HepG2 (cell line): ENCODE measurements around the gene PODN. TPM values are rescaled to one million over a fixed set of nuclear protein-coding genes. Genes with fewer than 3 reads are reported as not detected.
A peak's percentile ranks its signal among the peaks of the same experiment; 100 is the strongest.

Experiments used
- ARNT ChIP-seq: fragments of 450-650 bp; IDR thresholded peaks from 2 replicates; pipeline ENCODE4 v1.6.1; 2017
- GABPB1 ChIP-seq: IDR thresholded peaks from 2 replicates; pipeline ENCODE4 v1.6.1; 2016; ENCODE audit warnings: mild to moderate bottlenecking, missing genetic modification reagents, moderate library complexity, missing compliant biosample characterization
- GPN1 ChIP-seq: sonication (generic); formaldehyde crosslinking; IDR thresholded peaks from 2 replicates; pipeline ENCODE4 v1.5.1; 2020; ENCODE audit warnings: missing genetic modification reagents, borderline replicate concordance
- HMG20B ChIP-seq: conservative IDR thresholded peaks from 2 replicates; pipeline ENCODE4 v1.6.1; 2016; ENCODE audit warnings: missing genetic modification reagents, missing compliant biosample characterization
- IRF1 ChIP-seq: sonication (generic); formaldehyde crosslinking; IDR thresholded peaks from 2 replicates; pipeline ENCODE4 v1.4.0; 2020; ENCODE audit warnings: low read depth, mild to moderate bottlenecking, missing genetic modification reagents
- IRF2 ChIP-seq: IDR thresholded peaks from 2 replicates; pipeline ENCODE4 v1.6.1; 2018; ENCODE audit warnings: missing genetic modification reagents, missing compliant biosample characterization
- KLF12 ChIP-seq: sonication (generic); formaldehyde crosslinking; IDR thresholded peaks from 2 replicates; pipeline ENCODE4 v1.4.0; 2020; ENCODE audit warnings: missing genetic modification reagents, borderline replicate concordance
- NAIF1 ChIP-seq: sonication (generic); formaldehyde crosslinking; IDR thresholded peaks from 2 replicates; pipeline ENCODE4 v1.5.0; 2020; ENCODE audit warnings: mild to moderate bottlenecking, missing genetic modification reagents, borderline replicate concordance
- NCOA5 ChIP-seq: sonication (generic); formaldehyde crosslinking; IDR thresholded peaks from 2 replicates; pipeline ENCODE4 v1.4.0; 2020; ENCODE audit warnings: missing genetic modification reagents
- SMYD3 ChIP-seq: sonication (generic); formaldehyde crosslinking; IDR thresholded peaks from 2 replicates; pipeline ENCODE4 v1.8.1; 2023; ENCODE audit warnings: mild to moderate bottlenecking, missing genetic modification reagents
- TFE3 ChIP-seq: IDR thresholded peaks from 2 replicates; pipeline ENCODE4 v1.6.1; 2016
- ZFY ChIP-seq: sonication (generic); formaldehyde crosslinking; IDR thresholded peaks from 2 replicates; pipeline ENCODE4 v1.4.0; 2020; ENCODE audit warnings: missing genetic modification reagents
- ZHX1 ChIP-seq: sonication (generic); formaldehyde crosslinking; IDR thresholded peaks from 2 replicates; pipeline ENCODE4 v1.8.1; 2022; ENCODE audit warnings: low read depth, mild to moderate bottlenecking, missing genetic modification reagents
- ZNF282 ChIP-seq: fragments of 450-650 bp; IDR thresholded peaks from 2 replicates; pipeline ENCODE4 v1.6.1; 2018; ENCODE audit not compliant: partially characterized antibody
- ZNF362 ChIP-seq: sonication (generic); formaldehyde crosslinking; IDR thresholded peaks from 2 replicates; pipeline ENCODE4 v1.4.0; 2020; ENCODE audit warnings: missing genetic modification reagents, mild to moderate bottlenecking, borderline replicate concordance
- ZNF558 ChIP-seq: sonication (generic); formaldehyde crosslinking; IDR thresholded peaks from 2 replicates; pipeline ENCODE4 v1.9.0; 2022; ENCODE audit warnings: mild to moderate bottlenecking, missing genetic modification reagents, borderline replicate concordance
- ZNF777 ChIP-seq: sonication (generic); formaldehyde crosslinking; IDR thresholded peaks from 2 replicates; pipeline ENCODE4 v1.4.0; 2020; ENCODE audit warnings: missing genetic modification reagents
- ZNF788 ChIP-seq: sonication (generic); formaldehyde crosslinking; IDR thresholded peaks from 2 replicates; pipeline ENCODE4 v1.5.0; 2020; ENCODE audit warnings: mild to moderate bottlenecking, missing genetic modification reagents, borderline replicate concordance
- polyA plus RNA-seq, 8 experiments: library from polyadenylated mRNA; depleted of rRNA in 3 of 8; stranded (reverse) in 7 of 8; unstranded in 1 of 8; fragments of >200 nt; fragmentation: Illumina TruSeq in 4 of 8; extraction: Trizol in 4 of 8; gene quantifications; 2 replicates each; pipeline versions ENCODE4 v1.2.1 to v1.2.3, GENCODE V29; 2011 to 2016; ENCODE audit warnings: low read depth in 4 of 8, missing spikeins in 1 of 8, mixed read lengths in 1 of 8; ENCODE audit not compliant: insufficient read depth in 1 of 8
- total RNA-seq, 5 experiments: library from RNA; depleted of rRNA; stranded (reverse); fragments of >200 nt; fragmentation: Illumina TruSeq; extraction: Trizol; gene quantifications; 2 replicates each; pipeline ENCODE4 v1.2.3, GENCODE V29; 2016; ENCODE audit warnings: low read depth in 1 of 5
- TF ChIP-seq, protein P1 (sequence below): sonication (generic); formaldehyde crosslinking; IDR thresholded peaks from 2 replicates; pipeline ENCODE4 v1.9.0; 2022; ENCODE audit warnings: low read depth, missing genetic modification reagents
- TF ChIP-seq, protein P2 (sequence below): sonication (generic); formaldehyde crosslinking; IDR thresholded peaks from 2 replicates; pipeline ENCODE4 v1.4.0; 2020; ENCODE audit warnings: missing genetic modification reagents, borderline replicate concordance

The PODN gene
- total and polyA plus RNA-seq, 2 of the 13 experiments (the other 11 are each of a cell fraction or from before 2014, with no cell fraction given), result 0.13 TPM; not detected in 1

DNA sequence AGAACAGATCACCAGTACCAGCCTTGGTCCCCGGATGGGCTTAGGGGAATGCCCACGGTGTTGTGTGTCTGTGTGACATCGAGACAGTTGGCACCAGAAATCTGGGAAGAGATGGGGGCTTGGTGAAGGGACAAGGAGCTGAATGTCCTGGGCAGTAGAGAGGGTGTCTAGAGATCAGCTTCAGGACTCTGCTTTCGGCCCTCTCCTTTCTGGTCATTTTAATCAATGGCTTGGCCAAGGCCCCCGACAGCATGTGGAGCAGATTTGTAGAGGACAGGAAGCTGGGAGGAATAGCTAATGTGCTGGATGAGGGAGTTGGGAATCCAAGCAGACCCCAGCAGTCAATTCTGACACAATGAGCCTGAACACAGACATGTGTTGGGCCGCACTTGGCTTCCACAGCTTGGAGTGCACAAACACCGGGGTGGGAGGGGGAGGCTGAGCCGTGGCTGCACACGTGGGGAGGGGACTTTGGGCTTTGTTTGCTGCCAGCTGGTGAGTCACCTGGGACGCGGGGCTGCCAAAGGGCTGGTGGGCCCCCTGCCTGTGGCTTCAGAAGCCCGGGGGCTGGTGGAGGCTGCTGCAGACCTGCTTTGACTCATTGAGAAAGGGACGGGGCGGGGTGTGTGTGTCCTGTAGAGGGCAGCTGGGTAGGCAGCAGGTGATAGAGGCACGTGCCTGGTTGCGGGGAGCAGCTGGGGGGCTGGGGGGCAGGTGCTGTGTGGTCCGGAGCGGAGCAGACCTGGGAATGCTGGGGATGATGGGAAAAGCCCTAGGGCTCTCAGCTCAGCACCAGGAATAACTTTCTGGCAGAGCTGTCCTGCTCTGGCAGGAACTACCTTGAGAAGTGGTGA, 59.5 kb downstream of the PODN start (continued):
- TF ChIP-seq, protein P1, sequence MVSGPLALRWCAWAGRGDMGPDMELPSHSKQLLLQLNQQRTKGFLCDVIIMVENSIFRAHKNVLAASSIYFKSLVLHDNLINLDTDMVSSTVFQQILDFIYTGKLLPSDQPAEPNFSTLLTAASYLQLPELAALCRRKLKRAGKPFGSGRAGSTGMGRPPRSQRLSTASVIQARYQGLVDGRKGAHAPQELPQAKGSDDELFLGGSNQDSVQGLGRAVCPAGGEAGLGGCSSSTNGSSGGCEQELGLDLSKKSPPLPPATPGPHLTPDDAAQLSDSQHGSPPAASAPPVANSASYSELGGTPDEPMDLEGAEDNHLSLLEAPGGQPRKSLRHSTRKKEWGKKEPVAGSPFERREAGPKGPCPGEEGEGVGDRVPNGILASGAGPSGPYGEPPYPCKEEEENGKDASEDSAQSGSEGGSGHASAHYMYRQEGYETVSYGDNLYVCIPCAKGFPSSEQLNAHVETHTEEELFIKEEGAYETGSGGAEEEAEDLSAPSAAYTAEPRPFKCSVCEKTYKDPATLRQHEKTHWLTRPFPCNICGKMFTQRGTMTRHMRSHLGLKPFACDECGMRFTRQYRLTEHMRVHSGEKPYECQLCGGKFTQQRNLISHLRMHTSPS, result peak; percentile 92
- TF ChIP-seq KLF12 (CRISPR knock-in tag) (0 out of 2 replicates have a peak, but pooled peaks have one; percentile 62), ZNF777 (no peak), ZFY (CRISPR knock-in tag) (no peak), NCOA5 (CRISPR knock-in tag) (no peak), IRF2 (CRISPR knock-in tag) (peak; percentile 40), ZHX1 (CRISPR knock-in tag) (no peak), ZNF362 (CRISPR knock-in tag) (peak; percentile 25; the same call in 1 of the 2 replicates), GABPB1 (CRISPR knock-in tag) (peak; percentile 71; the same call in 1 of the 2 replicates), GPN1 (CRISPR knock-in tag) (no peak), TFE3 (peak; percentile 93), IRF1 (CRISPR knock-in tag) (no peak), NAIF1 (CRISPR knock-in tag) (no peak; the same call in 1 of the 2 replicates), ZNF788 (CRISPR knock-in tag) (peak; percentile 82), HMG20B (CRISPR knock-in tag) (no peak), ARNT (no peak), SMYD3 (no peak), ZNF282 (no peak), ZNF558 (CRISPR knock-in tag) (no peak)
- TF ChIP-seq, protein P2, sequence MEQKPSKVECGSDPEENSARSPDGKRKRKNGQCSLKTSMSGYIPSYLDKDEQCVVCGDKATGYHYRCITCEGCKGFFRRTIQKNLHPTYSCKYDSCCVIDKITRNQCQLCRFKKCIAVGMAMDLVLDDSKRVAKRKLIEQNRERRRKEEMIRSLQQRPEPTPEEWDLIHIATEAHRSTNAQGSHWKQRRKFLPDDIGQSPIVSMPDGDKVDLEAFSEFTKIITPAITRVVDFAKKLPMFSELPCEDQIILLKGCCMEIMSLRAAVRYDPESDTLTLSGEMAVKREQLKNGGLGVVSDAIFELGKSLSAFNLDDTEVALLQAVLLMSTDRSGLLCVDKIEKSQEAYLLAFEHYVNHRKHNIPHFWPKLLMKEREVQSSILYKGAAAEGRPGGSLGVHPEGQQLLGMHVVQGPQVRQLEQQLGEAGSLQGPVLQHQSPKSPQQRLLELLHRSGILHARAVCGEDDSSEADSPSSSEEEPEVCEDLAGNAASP, result peak; percentile 71
